GM12872 (cell line): ENCODE results near the gene TBRG4.

Experiments used
- CTCF ChIP-seq: IDR thresholded peaks from 3 replicates; pipeline ENCODE4 v1.5.1; 2011; ENCODE audit warnings: low read depth, mild to moderate bottlenecking, low read length, moderate library complexity; ENCODE audit not compliant: insufficient read depth

Gene TBRG4

GRCh38 chr7:45138433-45139267, 27.2 kb upstream of the TBRG4 start:
- TF ChIP-seq CTCF: no peak

- peak; percentile 90 for TF ChIP-seq CTCF
These were observed 24.9 kb upstream of the TBRG4 start for GRCh38 chr7:45136106-45137060.

GRCh38 chr7:45133877-45134276, 22.4 kb upstream of the TBRG4 start:
- no peak for TF ChIP-seq CTCF

- no peak for TF ChIP-seq CTCF
These were observed 21.9 kb upstream of the TBRG4 start for GRCh38 chr7:45133352-45133751.

GRCh38 chr7:45132708-45133320, 21.3 kb upstream of the TBRG4 start:
- no peak for TF ChIP-seq CTCF

GRCh38 chr7:45131891-45132290, 20.4 kb upstream of the TBRG4 start:
- no peak for TF ChIP-seq CTCF

GRCh38 chr7:45130910-45131309, 19.4 kb upstream of the TBRG4 start:
- TF ChIP-seq CTCF: no peak
